ENCODE results near the gene C15orf39.
A peak's percentile ranks its signal among the peaks of the same experiment; 100 is the strongest.

Gene C15orf39

GRCh38 chr15:75198560-75199356, 2.9 kb upstream of the C15orf39 start:
- DNase-seq = no peak

DNA sequence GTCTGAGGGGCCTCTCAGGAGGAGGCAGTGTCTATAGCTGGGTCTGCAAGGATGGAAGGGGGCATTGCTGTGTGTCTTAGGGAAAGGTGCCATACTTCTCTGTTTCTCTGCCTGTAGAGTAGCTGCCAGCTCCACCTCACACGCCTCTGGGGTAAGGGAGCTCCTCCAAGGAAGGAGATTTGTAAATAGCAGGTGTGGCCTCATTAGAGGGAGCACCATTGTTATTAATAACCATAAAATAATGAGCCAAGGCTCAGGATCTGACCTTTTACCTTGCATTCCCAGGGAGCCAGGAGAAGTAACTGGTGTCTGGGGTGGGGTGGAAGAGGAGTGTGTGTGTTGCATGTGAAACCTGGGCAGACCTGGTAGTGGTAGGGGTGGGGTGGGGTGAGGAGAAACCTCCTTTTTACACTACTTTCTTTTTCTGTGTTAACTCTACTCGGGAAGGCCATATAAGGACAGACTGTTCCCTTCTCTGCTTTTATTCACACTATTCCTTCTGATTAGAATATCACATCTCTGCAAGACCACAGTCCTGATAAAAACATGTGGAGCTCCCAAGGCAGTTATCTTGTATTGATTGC, 2.2 kb upstream of the C15orf39 start:
- no peak for DNase-seq

DNA sequence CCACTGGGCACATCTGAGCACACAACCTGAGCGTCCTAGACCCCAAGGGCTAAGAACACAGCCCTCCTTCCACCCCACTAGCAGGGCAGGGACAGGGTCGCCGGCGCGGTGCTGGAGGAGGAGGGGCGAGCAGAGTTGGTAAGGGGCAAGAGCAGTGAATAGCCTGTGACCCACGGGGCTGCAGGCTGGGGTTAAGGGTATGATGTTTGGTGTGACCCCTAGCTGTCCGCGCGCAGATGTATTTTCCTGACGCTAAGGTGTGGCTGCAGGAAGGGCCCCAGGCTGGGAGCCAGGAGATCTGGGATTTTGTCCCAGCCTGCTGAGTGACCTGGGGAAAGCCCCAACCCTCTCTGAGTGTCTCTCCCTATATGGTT, 1.3 kb upstream of the C15orf39 start:
- DNase-seq = no peak

- no peak for DNase-seq
Observed at GRCh38 chr15:75200765-75201615, 692 bp upstream of the C15orf39 start.

- no peak for DNase-seq
Observed at GRCh38 chr15:75202251-75203016, 752 bp downstream of the C15orf39 start.

GRCh38 chr15:75203017-75203907, 1.6 kb downstream of the C15orf39 start:
- no peak for DNase-seq

- no peak for DNase-seq
Observed at GRCh38 chr15:75203908-75204263, 2.2 kb downstream of the C15orf39 start.

DNA sequence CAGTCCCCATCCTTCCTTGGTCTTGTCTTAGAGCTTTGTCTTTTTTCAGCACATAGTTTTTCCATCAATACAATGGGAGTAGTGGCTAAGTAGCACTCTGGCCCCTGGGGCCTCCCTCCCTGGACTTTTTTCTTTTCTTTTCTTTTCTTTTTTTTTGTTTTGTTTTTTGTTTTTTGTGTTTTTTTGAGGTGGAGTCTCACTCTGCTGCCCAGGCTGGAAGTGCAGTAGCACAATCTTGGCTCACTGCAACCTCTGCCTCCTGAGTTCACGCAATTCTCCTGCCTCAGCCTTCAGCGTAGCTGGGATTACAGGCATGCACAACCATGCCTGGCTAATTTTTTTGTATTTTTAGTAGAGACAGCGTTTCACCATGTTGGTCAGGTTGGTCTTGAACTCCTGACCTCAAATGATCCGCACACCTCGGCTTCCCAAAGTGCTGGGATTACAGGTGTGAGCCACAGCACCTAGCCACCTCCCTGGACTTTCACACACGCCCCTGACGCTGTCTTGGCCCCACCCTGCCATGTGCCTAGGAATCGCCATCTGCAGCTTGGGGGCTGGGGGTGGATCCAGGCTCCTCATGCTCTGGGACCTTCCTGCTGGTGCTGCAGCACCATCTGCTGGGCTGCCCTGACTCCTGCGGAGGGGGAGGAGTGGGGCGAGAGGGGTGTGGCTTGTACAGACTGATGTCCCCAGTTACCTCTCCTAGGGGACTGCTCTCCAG, 2.8 kb downstream of the C15orf39 start:
- DNase-seq = peak; percentile 81

- DNase-seq = no peak
Observed at GRCh38 chr15:75205064-75205395, 3.3 kb downstream of the C15orf39 start.

GRCh38 chr15:75206006-75206405, 4.3 kb downstream of the C15orf39 start:
- no peak for DNase-seq

DNA sequence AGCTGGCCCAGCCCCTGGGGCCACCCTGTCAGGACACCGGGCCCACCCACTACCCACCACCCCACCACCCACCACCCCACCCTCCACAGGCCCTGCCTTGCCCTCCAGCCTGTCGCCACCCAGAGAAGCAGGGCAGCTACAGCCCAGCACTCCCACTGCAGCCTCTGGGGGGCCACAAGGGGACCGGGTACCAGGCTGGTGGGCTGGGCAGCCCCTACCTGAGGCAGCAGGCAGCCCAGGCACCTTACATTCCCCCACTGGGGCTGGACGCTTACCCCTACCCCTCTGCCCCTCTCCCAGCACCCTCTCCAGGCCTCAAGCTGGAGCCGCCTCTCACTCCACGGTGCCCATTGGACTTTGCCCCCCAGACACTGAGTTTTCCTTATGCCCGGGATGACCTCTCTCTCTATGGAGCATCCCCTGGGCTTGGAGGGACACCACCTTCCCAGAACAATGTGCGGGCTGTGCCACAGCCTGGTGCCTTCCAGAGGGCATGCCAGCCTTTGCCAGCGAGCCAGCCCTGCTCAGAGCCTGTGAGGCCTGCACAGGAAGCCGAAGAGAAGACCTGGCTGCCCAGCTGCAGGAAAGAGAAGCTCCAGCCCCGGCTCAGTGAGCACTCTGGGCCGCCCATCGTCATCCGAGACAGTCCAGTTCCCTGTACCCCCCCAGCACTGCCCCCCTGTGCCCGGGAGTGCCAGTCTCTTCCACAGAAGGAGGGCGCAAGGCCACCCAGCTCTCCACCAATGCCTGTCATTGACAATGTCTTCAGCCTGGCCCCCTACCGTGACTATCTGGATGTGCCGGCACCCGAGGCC, 5.3 kb downstream of the C15orf39 start:
- DNase-seq = no peak

- no peak for DNase-seq
Observed at GRCh38 chr15:75207618-75208500, 6.2 kb downstream of the C15orf39 start.

GRCh38 chr15:75208501-75209288, 7.0 kb downstream of the C15orf39 start:
- DNase-seq = no peak

DNA sequence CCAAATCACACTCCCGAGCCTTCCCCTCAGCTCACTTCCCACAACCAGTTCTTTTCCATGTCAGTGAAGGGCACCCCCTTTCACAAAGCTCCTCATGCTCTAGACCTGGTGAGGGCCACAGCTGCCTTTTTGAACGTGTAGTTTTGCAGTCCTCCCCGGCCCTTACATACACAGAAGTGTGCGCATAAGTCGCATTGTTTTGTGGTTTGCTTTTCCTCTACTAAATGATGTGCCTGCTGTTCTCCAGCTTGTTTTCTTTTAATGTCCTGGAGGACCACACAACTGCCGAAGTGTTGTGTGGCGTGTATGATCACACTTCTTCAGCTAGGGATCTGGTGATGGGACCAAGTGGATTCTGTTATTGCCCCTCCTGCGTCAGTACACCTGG, 7.6 kb downstream of the C15orf39 start:
- no peak for DNase-seq

- no peak for DNase-seq
Observed at GRCh38 chr15:75210811-75211230, 9.1 kb downstream of the C15orf39 start.

GRCh38 chr15:75211436-75212199, 9.9 kb downstream of the C15orf39 start:
- DNase-seq = no peak

- DNase-seq = no peak
Observed at GRCh38 chr15:75212200-75212858, 10.6 kb downstream of the C15orf39 start.

Data from DMS 273 treated with DMSO at 0.1 percent for 48 hours (cell line).